ENCODE data around the gene FITM2.

GRCh38 chr20:44282192-44282591 lies 28.8 kb downstream of the FITM2 start:
- no peak for TF ChIP-seq TAF1 (IDR thresholded peaks at IDR 0.05; ENCODE audit: borderline replicate concordance, low read depth, low read length)
- no peak for TF ChIP-seq POLR2A (IDR thresholded peaks at IDR 0.05; ENCODE audit: low read depth, low read length)
